GM19193 (cell line): ENCODE measurements around the gene FBXO9.

Source experiments
- POLR2A ChIP-seq: IDR thresholded peaks from 4 replicates; pipeline ENCODE4 v1.6.1; 2011; ENCODE audit not compliant: insufficient read depth, insufficient read length; ENCODE audit errors: extremely low read depth

The FBXO9 gene

DNA sequence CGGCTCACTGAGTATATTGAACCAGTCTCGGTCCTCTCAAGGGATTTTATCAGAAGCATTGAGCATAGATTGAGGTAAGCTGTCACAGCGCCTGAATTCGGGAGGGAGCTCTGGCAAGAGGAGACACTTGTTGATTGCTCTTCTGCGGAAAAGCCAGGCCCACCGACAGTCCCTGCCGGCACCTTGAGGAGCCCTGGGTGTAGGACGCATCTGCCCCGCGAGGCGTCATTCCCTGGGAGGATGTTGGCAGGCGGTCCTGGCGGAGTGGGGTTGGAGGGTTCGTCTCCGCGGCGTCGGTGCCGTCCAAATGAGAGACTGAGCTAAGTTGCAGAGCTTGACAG is 843 bp downstream of the FBXO9 start:
- TF ChIP-seq POLR2A = no peak

GRCh38 chr6:53066874-53067706 is 1.9 kb downstream of the FBXO9 start:
- no peak for TF ChIP-seq POLR2A

- TF ChIP-seq POLR2A = no peak
Measured at GRCh38 chr6:53067849-53068361, 2.7 kb downstream of the FBXO9 start.

DNA sequence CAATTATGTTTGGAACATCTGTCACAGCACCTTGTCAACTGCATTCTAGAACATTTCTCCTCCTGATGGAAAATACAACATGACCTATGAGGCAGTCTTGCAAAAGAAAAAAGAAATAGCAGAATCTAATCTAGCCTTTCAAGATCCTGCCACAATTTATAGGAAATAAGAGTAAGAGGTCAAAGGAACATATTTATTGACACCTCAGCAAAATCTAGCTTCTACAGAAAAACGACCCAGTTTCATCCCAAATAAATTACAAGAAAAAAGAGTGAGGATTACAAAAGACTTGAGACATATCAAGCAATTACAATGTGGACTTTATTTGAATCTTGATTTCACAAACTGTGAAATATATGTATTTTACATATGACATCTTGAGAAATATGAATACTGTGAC is 4.2 kb downstream of the FBXO9 start:
- no peak for TF ChIP-seq POLR2A

- TF ChIP-seq POLR2A = no peak
Measured at GRCh38 chr6:53070806-53071205, 5.6 kb downstream of the FBXO9 start.

DNA sequence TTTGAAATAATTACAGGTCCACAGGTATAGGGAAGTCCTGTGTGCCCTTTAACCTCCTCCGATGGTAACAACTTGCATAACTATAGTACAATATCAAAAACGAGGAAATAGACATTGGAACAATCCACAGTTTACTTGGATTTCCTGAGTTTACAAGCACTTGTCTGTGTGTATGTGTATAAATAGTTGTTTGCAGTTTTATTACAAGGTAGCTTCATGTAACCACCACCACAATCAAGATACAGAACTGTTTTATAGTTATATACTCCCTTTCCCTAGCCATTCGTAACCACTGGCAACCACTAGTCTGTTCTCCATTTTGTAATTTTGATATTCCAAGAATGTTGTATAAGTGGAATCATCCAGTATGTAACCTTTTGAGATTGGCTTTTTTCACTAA is 9.1 kb downstream of the FBXO9 start:
- TF ChIP-seq POLR2A = no peak

DNA sequence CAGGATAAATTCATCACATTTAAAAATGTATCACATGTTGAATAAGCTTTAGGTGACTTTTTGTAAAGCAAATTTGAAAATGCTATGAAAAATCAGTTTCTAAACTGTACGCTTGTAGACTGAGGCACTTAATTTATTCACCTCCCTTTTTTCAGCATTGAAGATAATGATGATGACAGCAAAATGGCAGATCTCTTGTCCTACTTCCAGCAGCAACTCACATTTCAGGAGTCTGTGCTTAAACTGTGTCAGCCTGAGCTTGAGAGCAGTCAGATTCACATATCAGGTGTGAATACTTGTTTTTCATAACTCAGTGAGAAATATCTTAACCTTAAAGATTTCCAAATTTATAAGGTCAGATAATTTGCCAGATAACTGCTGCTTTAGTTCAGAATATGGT is 15.6 kb downstream of the FBXO9 start:
- no peak for TF ChIP-seq POLR2A

DNA sequence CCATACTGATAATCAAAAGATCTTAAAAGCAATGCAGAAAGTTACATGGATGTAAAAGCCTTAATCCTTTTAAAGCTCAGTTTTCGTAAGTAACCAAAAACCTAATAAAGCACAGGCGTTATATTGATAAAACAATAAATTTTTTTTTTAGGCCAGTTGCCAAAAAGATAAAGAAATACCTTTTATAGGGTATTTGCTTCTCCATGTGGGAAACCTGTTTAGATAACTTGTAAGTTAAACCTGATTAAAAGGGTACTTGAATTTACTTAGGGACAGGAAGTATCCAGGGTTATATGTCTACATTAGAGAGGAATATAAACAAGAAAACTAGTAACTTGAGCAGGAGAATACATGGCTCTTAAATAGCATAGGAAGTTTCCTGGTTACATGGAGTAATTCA is 21.1 kb downstream of the FBXO9 start:
- TF ChIP-seq POLR2A = no peak

GRCh38 chr6:53089948-53090347 is 24.7 kb downstream of the FBXO9 start:
- no peak for TF ChIP-seq POLR2A

GRCh38 chr6:53090576-53090975 is 25.4 kb downstream of the FBXO9 start:
- no peak for TF ChIP-seq POLR2A

GRCh38 chr6:53095270-53095669 is 30.1 kb downstream of the FBXO9 start:
- no peak for TF ChIP-seq POLR2A

DNA sequence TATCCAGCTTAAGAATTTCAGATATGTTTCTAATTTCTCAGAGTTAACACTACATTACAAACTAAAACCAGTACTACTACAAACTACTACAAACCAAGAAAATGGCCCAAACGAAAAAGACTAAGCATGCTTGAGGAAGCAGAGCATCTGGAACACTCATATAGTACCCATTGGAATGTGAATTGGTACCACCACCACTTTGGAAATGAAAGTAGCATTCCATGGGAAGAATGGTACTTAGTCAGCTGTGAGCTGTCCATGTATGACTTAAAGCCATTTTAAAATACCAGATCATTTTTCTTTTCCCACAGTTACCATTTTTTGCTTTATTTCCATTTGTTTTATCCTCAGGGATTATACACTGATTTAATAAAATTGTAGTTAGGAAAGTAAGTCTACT is 30.5 kb downstream of the FBXO9 start:
- no peak for TF ChIP-seq POLR2A

GRCh38 chr6:53100561-53100960 is 35.4 kb downstream of the FBXO9 start:
- TF ChIP-seq POLR2A = no peak

GRCh38 chr6:53101006-53101405 is 35.8 kb downstream of the FBXO9 start:
- no peak for TF ChIP-seq POLR2A

DNA sequence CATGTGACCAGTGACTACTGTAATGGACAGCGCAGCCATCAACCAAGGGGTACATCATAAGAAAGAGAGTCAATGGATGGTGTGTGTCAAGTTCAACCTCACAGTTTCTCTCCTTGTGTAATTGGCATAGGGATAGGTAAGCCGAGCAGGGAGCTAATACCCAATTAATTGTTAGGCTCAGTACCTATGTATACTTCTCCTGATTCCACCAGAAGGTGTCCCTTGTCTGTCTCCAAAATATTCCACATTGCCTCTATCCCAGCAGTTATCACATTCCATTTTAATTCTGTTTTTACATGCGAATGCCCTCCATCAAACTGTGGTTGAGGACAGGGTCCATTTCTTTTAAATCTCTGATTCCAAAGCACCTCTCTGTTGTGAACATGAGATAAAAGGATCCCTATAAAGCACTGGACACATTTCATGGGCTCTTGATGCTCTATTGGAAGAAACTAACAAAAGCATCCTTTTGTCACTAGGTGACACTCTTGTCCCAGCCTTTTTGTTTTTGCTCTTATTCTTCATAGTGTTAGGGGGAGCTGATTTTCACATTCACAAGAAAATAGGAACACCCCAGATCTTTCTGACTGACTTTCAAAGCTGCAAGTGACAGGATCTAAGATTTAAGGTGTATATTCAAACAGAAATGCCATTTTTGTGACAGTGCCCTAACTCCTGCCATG is 38.9 kb downstream of the FBXO9 start:
- no peak for TF ChIP-seq POLR2A

GRCh38 chr6:53104916-53105315 is 39.7 kb downstream of the FBXO9 start:
- no peak for TF ChIP-seq POLR2A
